HEK293 (cell line): ENCODE results near the gene A2ML1.

Source experiments
- BCL6B ChIP-seq: fragments of 450-650 bp; formaldehyde crosslinking; IDR thresholded peaks from 2 replicates; pipeline ENCODE4 v1.5.1; 2017; ENCODE audit warnings: missing biosample characterization, missing genetic modification characterization
- GLI4 ChIP-seq: fragments of 450-650 bp; formaldehyde crosslinking; IDR thresholded peaks from 2 replicates; pipeline ENCODE4 v1.5.1; 2016; ENCODE audit warnings: missing biosample characterization, missing genetic modification characterization
- KLF16 ChIP-seq: fragments of 450-650 bp; formaldehyde crosslinking; IDR thresholded peaks from 2 replicates; pipeline ENCODE4 v1.5.1; 2017; ENCODE audit warnings: missing biosample characterization, missing genetic modification characterization
- KLF7 ChIP-seq: fragments of 450-650 bp; formaldehyde crosslinking; IDR thresholded peaks from 2 replicates; pipeline ENCODE4 v1.5.1; 2016; ENCODE audit warnings: missing biosample characterization, missing genetic modification characterization, borderline replicate concordance
- PRDM10 ChIP-seq: fragments of 450-650 bp; formaldehyde crosslinking; IDR thresholded peaks from 2 replicates; pipeline ENCODE4 v1.5.1; 2016; ENCODE audit warnings: missing biosample characterization, missing genetic modification characterization
- TRIM28 ChIP-seq: IDR thresholded peaks from 2 replicates; pipeline ENCODE4 v1.6.1; 2011; ENCODE audit warnings: low read length, control low read depth, borderline replicate concordance
- ZBTB44 ChIP-seq: fragments of 450-650 bp; IDR thresholded peaks from 2 replicates; pipeline ENCODE4 v1.5.1; 2018; ENCODE audit warnings: missing biosample characterization, mild to moderate bottlenecking, missing genetic modification characterization
- ZFP37 ChIP-seq: fragments of 450-650 bp; formaldehyde crosslinking; IDR thresholded peaks from 2 replicates; pipeline ENCODE4 v1.5.1; 2016; ENCODE audit warnings: missing biosample characterization, missing genetic modification characterization
- ZNF16 ChIP-seq: fragments of 450-650 bp; formaldehyde crosslinking; IDR thresholded peaks from 2 replicates; pipeline ENCODE4 v1.5.1; 2016; ENCODE audit warnings: low read depth, missing biosample characterization, missing genetic modification characterization
- ZNF362 ChIP-seq: fragments of 450-650 bp; formaldehyde crosslinking; IDR thresholded peaks from 2 replicates; pipeline ENCODE4 v1.5.1; 2016; ENCODE audit warnings: missing biosample characterization, missing genetic modification characterization
- ZNF398 ChIP-seq: fragments of 450-650 bp; formaldehyde crosslinking; IDR thresholded peaks from 2 replicates; pipeline ENCODE4 v1.5.1; 2017; ENCODE audit warnings: missing biosample characterization, missing genetic modification characterization
- ZNF501 ChIP-seq: fragments of 450-650 bp; formaldehyde crosslinking; IDR thresholded peaks from 2 replicates; pipeline ENCODE4 v1.5.1; 2016; ENCODE audit warnings: missing biosample characterization, missing genetic modification characterization
- ZNF514 ChIP-seq: fragments of 450-650 bp; formaldehyde crosslinking; IDR thresholded peaks from 2 replicates; pipeline ENCODE4 v1.5.1; 2016; ENCODE audit warnings: missing biosample characterization, missing genetic modification characterization
- ZNF549 ChIP-seq: fragments of 450-650 bp; IDR thresholded peaks from 2 replicates; pipeline ENCODE4 v1.5.1; 2018; ENCODE audit warnings: missing biosample characterization, missing genetic modification characterization, mild to moderate bottlenecking, inconsistent platforms, moderate library complexity
- ZNF558 ChIP-seq: fragments of 450-650 bp; formaldehyde crosslinking; IDR thresholded peaks from 2 replicates; pipeline ENCODE4 v1.5.1; 2016; ENCODE audit warnings: missing biosample characterization, missing genetic modification characterization
- ZNF561 ChIP-seq: fragments of 450-650 bp; IDR thresholded peaks from 2 replicates; pipeline ENCODE4 v1.5.1; 2018; ENCODE audit warnings: missing biosample characterization, missing genetic modification characterization, borderline replicate concordance
- ZNF621 ChIP-seq: fragments of 450-650 bp; formaldehyde crosslinking; IDR thresholded peaks from 2 replicates; pipeline ENCODE4 v1.5.1; 2017; ENCODE audit warnings: missing biosample characterization, missing genetic modification characterization
- ZNF623 ChIP-seq: fragments of 450-650 bp; formaldehyde crosslinking; IDR thresholded peaks from 2 replicates; pipeline ENCODE4 v1.5.1; 2016; ENCODE audit warnings: missing biosample characterization, missing genetic modification characterization
- ZNF624 ChIP-seq: fragments of 450-650 bp; formaldehyde crosslinking; IDR thresholded peaks from 2 replicates; pipeline ENCODE4 v1.5.1; 2017; ENCODE audit warnings: missing biosample characterization, missing genetic modification characterization
- ZNF626 ChIP-seq: fragments of 450-650 bp; sonication (Bioruptor Pico); formaldehyde crosslinking; IDR thresholded peaks from 2 replicates; pipeline ENCODE4 v1.5.1; 2018; ENCODE audit warnings: missing biosample characterization, missing genetic modification characterization, inconsistent platforms
- ZNF843 ChIP-seq: fragments of 450-650 bp; formaldehyde crosslinking; IDR thresholded peaks from 2 replicates; pipeline ENCODE4 v1.5.1; 2016; ENCODE audit warnings: missing biosample characterization, missing genetic modification characterization
- TF ChIP-seq, protein P1 (sequence below): fragments of 450-650 bp; formaldehyde crosslinking; IDR thresholded peaks from 2 replicates; pipeline ENCODE4 v1.5.1; 2016; ENCODE audit warnings: missing biosample characterization, missing genetic modification characterization, low read depth
- TF ChIP-seq, protein P2 (sequence below): fragments of 450-650 bp; formaldehyde crosslinking; optimal IDR thresholded peaks from 2 replicates; pipeline ENCODE3; 2016; ENCODE audit warnings: missing biosample characterization, mild to moderate bottlenecking, missing genetic modification characterization
- TF ChIP-seq, protein P3 (sequence below): fragments of 450-650 bp; formaldehyde crosslinking; IDR thresholded peaks from 2 replicates; pipeline ENCODE4 v1.5.1; 2017; ENCODE audit warnings: missing biosample characterization, missing genetic modification characterization

A2ML1 gene

DNA sequence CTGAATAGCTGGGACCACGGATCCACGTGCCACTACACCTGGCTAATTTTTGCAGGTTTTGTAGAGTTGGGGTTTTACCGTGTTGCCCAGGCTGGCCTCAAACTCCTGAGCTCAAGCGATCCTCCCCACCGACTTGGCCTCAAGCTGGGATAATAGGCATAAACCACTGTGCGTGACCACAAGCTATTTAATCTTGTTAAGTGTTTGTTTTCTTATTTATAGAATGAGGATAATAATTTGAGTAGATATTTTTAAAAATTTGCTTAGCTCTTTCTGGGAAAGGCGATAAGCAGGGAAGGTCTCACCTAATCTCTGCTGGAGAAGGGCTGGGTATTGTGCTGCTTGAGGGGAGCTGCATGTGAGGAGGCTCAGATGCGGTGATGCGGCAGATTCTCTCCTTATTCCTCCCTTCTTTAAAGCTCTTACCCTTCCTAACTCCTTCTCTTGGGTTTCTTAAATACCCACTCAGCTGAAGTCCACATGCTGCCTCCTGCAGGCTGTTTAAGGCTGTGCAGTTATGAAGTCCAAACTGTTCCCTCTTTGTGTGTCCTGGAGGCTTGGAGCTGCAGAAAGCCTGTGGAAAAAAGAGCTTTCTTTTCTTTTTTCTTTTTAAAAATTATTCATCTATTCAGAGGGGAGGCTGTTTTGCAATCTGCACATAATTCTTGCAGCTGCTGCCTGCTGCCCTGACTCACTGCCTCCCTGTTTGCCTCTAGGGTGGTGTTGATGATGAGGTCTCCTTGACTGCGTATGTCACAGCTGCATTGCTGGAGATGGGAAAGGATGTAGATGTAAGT is 37.9 kb downstream of the A2ML1 start (continued):
- peak; percentile 52 for TF ChIP-seq PRDM10 (tag by site-specific recombination)
- TF ChIP-seq ZNF398 = no peak
- TF ChIP-seq ZNF626 (tag by site-specific recombination) = no peak
- no peak for TF ChIP-seq ZNF624 (tag by site-specific recombination)
- TF ChIP-seq ZNF843 = peak; percentile 85
- TF ChIP-seq ZNF623 = no peak
- TF ChIP-seq GLI4 (tag by site-specific recombination) = no peak
- TF ChIP-seq KLF16 (tag by site-specific recombination) = no peak
- TF ChIP-seq ZNF621 (tag by site-specific recombination) = no peak
- TF ChIP-seq ZFP37 (tag by site-specific recombination) = no peak
- TF ChIP-seq, protein P1, sequence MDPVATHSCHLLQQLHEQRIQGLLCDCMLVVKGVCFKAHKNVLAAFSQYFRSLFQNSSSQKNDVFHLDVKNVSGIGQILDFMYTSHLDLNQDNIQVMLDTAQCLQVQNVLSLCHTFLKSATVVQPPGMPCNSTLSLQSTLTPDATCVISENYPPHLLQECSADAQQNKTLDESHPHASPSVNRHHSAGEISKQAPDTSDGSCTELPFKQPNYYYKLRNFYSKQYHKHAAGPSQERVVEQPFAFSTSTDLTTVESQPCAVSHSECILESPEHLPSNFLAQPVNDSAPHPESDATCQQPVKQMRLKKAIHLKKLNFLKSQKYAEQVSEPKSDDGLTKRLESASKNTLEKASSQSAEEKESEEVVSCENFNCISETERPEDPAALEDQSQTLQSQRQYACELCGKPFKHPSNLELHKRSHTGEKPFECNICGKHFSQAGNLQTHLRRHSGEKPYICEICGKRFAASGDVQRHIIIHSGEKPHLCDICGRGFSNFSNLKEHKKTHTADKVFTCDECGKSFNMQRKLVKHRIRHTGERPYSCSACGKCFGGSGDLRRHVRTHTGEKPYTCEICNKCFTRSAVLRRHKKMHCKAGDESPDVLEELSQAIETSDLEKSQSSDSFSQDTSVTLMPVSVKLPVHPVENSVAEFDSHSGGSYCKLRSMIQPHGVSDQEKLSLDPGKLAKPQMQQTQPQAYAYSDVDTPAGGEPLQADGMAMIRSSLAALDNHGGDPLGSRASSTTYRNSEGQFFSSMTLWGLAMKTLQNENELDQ (tag by site-specific recombination) = 0 out of 2 replicates have a peak, but pooled peaks have one; percentile 24
- TF ChIP-seq ZBTB44 (tag by site-specific recombination) = peak; percentile 42; the same call in 1 of the 2 replicates
- no peak for TF ChIP-seq KLF7
- no peak for TF ChIP-seq ZNF501 (tag by site-specific recombination)
- TF ChIP-seq ZNF514 = no peak
- TF ChIP-seq ZNF558 (tag by site-specific recombination) = 0 out of 2 replicates have a peak, but pooled peaks have one; percentile 21
- no peak for TF ChIP-seq ZNF549 (tag by site-specific recombination)
- TF ChIP-seq BCL6B (tag by site-specific recombination) = no peak
- TF ChIP-seq ZNF16 (tag by site-specific recombination) = no peak
- no peak for TF ChIP-seq ZNF561 (tag by site-specific recombination)
- TF ChIP-seq, protein P2, sequence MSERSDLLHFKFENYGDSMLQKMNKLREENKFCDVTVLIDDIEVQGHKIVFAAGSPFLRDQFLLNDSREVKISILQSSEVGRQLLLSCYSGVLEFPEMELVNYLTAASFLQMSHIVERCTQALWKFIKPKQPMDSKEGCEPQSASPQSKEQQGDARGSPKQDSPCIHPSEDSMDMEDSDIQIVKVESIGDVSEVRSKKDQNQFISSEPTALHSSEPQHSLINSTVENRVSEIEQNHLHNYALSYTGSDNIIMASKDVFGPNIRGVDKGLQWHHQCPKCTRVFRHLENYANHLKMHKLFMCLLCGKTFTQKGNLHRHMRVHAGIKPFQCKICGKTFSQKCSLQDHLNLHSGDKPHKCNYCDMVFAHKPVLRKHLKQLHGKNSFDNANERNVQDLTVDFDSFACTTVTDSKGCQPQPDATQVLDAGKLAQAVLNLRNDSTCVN (tag by site-specific recombination) = no peak
- TF ChIP-seq TRIM28 = no peak
- TF ChIP-seq, protein P3, sequence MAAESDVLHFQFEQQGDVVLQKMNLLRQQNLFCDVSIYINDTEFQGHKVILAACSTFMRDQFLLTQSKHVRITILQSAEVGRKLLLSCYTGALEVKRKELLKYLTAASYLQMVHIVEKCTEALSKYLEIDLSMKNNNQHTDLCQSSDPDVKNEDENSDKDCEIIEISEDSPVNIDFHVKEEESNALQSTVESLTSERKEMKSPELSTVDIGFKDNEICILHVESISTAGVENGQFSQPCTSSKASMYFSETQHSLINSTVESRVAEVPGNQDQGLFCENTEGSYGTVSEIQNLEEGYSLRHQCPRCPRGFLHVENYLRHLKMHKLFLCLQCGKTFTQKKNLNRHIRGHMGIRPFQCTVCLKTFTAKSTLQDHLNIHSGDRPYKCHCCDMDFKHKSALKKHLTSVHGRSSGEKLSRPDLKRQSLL (tag by site-specific recombination) = no peak
- no peak for TF ChIP-seq ZNF362 (tag by site-specific recombination)
